IMR-90 (cell line): ENCODE results near the gene SCG5. TPM values are rescaled to one million over a fixed set of nuclear protein-coding genes. Genes with fewer than 3 reads are reported as not detected.

Source experiments
- ATAC-seq: fragments of 200-7000 bp; cut with Tn5 transposase; 2 replicates; pipeline ENCODE4 v1.9.1; 2020; ENCODE audit warnings: low read depth, mild to moderate bottlenecking, moderate library complexity
- BruUV-seq: library from RNA; stranded (reverse); fragments of 400-500 nt; replicated peaks from 2 replicates; lab custom pipeline; 2021; lab: Mats Ljungman, UMichigan
- CTCF ChIA-PET: fragments of 300-600 bp; formaldehyde crosslinking; extraction: SDS; loops from one replicate; lab custom pipeline; 2021; ENCODE audit warnings: antibody characterized with exemption; lab: Yijun Ruan, JAX
- POLR2A ChIA-PET: fragments of 300-600 bp; sonication (Branson Sonifier 250); formaldehyde crosslinking; loops from one replicate; lab custom pipeline; 2022; ENCODE audit warnings: antibody characterized with exemption; ENCODE audit not compliant: unreplicated experiment; lab: Charles Lee
- DNase-seq: peaks from one replicate; pipeline ENCODE4 v3.0.0; 2013
- H2AFZ ChIP-seq: replicated peaks from 2 replicates; pipeline ENCODE3; 2013; ENCODE audit warnings: low read length, mild to moderate bottlenecking; ENCODE audit not compliant: poor library complexity
- H2AK5ac ChIP-seq: 2 replicates; pipeline ENCODE4 v1.6.1; 2013; ENCODE audit warnings: low read depth, low read length, inconsistent platforms
- H2AK9ac ChIP-seq: replicated peaks from 2 replicates; pipeline ENCODE3; 2013; ENCODE audit warnings: mild to moderate bottlenecking, low read depth, low read length, moderate library complexity; ENCODE audit not compliant: poor library complexity
- H2BK120ac ChIP-seq: 2 replicates; pipeline ENCODE4 v1.6.1; 2013; ENCODE audit warnings: low read depth, low read length, inconsistent platforms
- H2BK15ac ChIP-seq: 3 replicates; pipeline ENCODE4 v1.6.1; 2013; ENCODE audit warnings: low read depth, low read length, inconsistent platforms
- H2BK20ac ChIP-seq: 2 replicates; pipeline ENCODE4 v1.6.1; 2013; ENCODE audit warnings: low read depth, mild to moderate bottlenecking, inconsistent platforms, low read length, moderate library complexity
- H2BK5ac ChIP-seq: 2 replicates; pipeline ENCODE4 v1.6.1; 2013; ENCODE audit warnings: mild to moderate bottlenecking, low read depth, low read length, inconsistent platforms; ENCODE audit not compliant: poor library complexity, severe bottlenecking
- H3K14ac ChIP-seq: replicated peaks from 2 replicates; pipeline ENCODE4 v1.6.1; 2013; ENCODE audit warnings: low read depth, low read length, inconsistent platforms
- H3K18ac ChIP-seq: 2 replicates; pipeline ENCODE4 v1.6.1; 2013; ENCODE audit warnings: low read depth, low read length, control low read depth
- H3K23ac ChIP-seq: 2 replicates; pipeline ENCODE4 v1.6.1; 2013; ENCODE audit warnings: low read depth, low read length, inconsistent platforms
- H3K27ac ChIP-seq: 2 replicates; pipeline ENCODE4 v1.5.1; 2013; ENCODE audit warnings: mild to moderate bottlenecking, control low read depth, low read length; ENCODE audit not compliant: insufficient read depth
- H3K27me3 ChIP-seq: 2 replicates; pipeline ENCODE4 v1.6.1; 2013; ENCODE audit warnings: low read length; ENCODE audit not compliant: control insufficient read depth, insufficient read depth
- H3K36me3 ChIP-seq: 2 replicates; pipeline ENCODE4 v1.6.1; 2013; ENCODE audit warnings: low read length, mixed read lengths; ENCODE audit not compliant: control insufficient read depth, insufficient read depth
- H3K4ac ChIP-seq: 2 replicates; pipeline ENCODE4 v1.6.1; 2013; ENCODE audit warnings: low read depth, low read length, inconsistent platforms
- H3K4me1 ChIP-seq: 2 replicates; pipeline ENCODE4 v1.6.1; 2013; ENCODE audit warnings: low read length, mixed read lengths; ENCODE audit not compliant: control insufficient read depth, insufficient read depth
- H3K4me2 ChIP-seq: 2 replicates; pipeline ENCODE4 v1.6.1; 2013; ENCODE audit warnings: low read depth, mild to moderate bottlenecking, control low read depth, low read length, moderate library complexity
- H3K4me3 ChIP-seq: 2 replicates; pipeline ENCODE4 v1.5.1; 2013; ENCODE audit warnings: low read depth, mild to moderate bottlenecking, control low read depth, low read length, moderate library complexity; ENCODE audit not compliant: insufficient read depth
- H3K56ac ChIP-seq: 2 replicates; pipeline ENCODE4 v1.6.1; 2013; ENCODE audit warnings: low read length, inconsistent platforms; ENCODE audit not compliant: insufficient read depth; ENCODE audit errors: extremely low read depth
- H3K79me1 ChIP-seq, 2 experiments: 2 replicates each; pipeline ENCODE4 v1.6.1; 2013; ENCODE audit warnings: low read length in 2 of 2, inconsistent platforms in 1 of 2, low read depth in 1 of 2
- H3K9ac ChIP-seq: 2 replicates; pipeline ENCODE4 v1.6.1; 2013; ENCODE audit warnings: low read depth, low read length, control low read depth
- H3K9me1 ChIP-seq: 2 replicates; pipeline ENCODE4 v1.6.1; 2013; ENCODE audit warnings: low read length, inconsistent platforms; ENCODE audit not compliant: insufficient read depth
- H3K9me3 ChIP-seq: 2 replicates; pipeline ENCODE4 v1.6.1; 2013; ENCODE audit warnings: low read length; ENCODE audit not compliant: control insufficient read depth, insufficient read depth
- H4K20me1 ChIP-seq: 2 replicates; pipeline ENCODE4 v1.6.1; 2013; ENCODE audit warnings: low read length, inconsistent platforms; ENCODE audit not compliant: insufficient read depth
- H4K5ac ChIP-seq: 2 replicates; pipeline ENCODE4 v1.6.1; 2013; ENCODE audit warnings: mild to moderate bottlenecking, low read depth, low read length, control low read depth
- H4K8ac ChIP-seq, 2 experiments: 2 replicates each; pipeline ENCODE4 v1.6.1; 2013; ENCODE audit warnings: low read depth in 2 of 2, low read length in 2 of 2, control low read depth in 1 of 2, inconsistent platforms in 1 of 2
- H4K91ac ChIP-seq: 2 replicates; pipeline ENCODE4 v1.6.1; 2013; ENCODE audit warnings: low read depth, low read length, inconsistent platforms; ENCODE audit not compliant: insufficient read depth
- BHLHE40 ChIP-seq: fragments of 150-350 bp; IDR thresholded peaks from 2 replicates; pipeline ENCODE4 v1.6.1; 2016; ENCODE audit warnings: mild to moderate bottlenecking, low read depth, low read length
- CEBPB ChIP-seq: IDR thresholded peaks from 2 replicates; pipeline ENCODE4 v1.6.1; 2012; ENCODE audit warnings: low read depth, low read length, improper control_type of control experiment
- CHD1 ChIP-seq: IDR thresholded peaks from 2 replicates; pipeline ENCODE4 v1.6.1; 2012; ENCODE audit warnings: low read depth, low read length, improper control_type of control experiment
- FOS ChIP-seq: fragments of 150-350 bp; IDR thresholded peaks from 2 replicates; pipeline ENCODE4 v1.6.1; 2016; ENCODE audit warnings: low read depth, low read length
- MAFK ChIP-seq: IDR thresholded peaks from 2 replicates; pipeline ENCODE4 v1.6.1; 2012; ENCODE audit warnings: low read depth, low read length, improper control_type of control experiment
- MAZ ChIP-seq: IDR thresholded peaks from 2 replicates; pipeline ENCODE4 v1.6.1; 2012; ENCODE audit warnings: low read depth, mild to moderate bottlenecking, low read length, improper control_type of control experiment, moderate library complexity, borderline replicate concordance
- MXI1 ChIP-seq: IDR thresholded peaks from 2 replicates; pipeline ENCODE4 v1.6.1; 2012; ENCODE audit warnings: low read depth, mild to moderate bottlenecking, low read length, moderate library complexity, borderline replicate concordance
- NFE2L2 ChIP-seq: fragments of 150-350 bp; IDR thresholded peaks from 2 replicates; pipeline ENCODE4 v1.6.1; 2016; ENCODE audit warnings: low read depth, mild to moderate bottlenecking, low read length
- POLR2A ChIP-seq: IDR thresholded peaks from 2 replicates; pipeline ENCODE4 v1.6.1; 2012; ENCODE audit warnings: mild to moderate bottlenecking, low read depth, low read length
- RAD21 ChIP-seq: IDR thresholded peaks from 2 replicates; pipeline ENCODE4 v1.6.1; 2012; ENCODE audit warnings: low read length, improper control_type of control experiment
- RCOR1 ChIP-seq: IDR thresholded peaks from 2 replicates; pipeline ENCODE4 v1.6.1; 2012; ENCODE audit warnings: mild to moderate bottlenecking, low read length, improper control_type of control experiment; ENCODE audit not compliant: insufficient replicate concordance
- RFX5 ChIP-seq: IDR thresholded peaks from 2 replicates; pipeline ENCODE4 v1.8.0; 2012; ENCODE audit warnings: low read depth, mild to moderate bottlenecking, low read length, moderate library complexity
- SMC3 ChIP-seq: fragments of 150-350 bp; IDR thresholded peaks from 2 replicates; pipeline ENCODE4 v1.6.1; 2016; ENCODE audit warnings: low read depth, mild to moderate bottlenecking, antibody characterized with exemption, low read length, moderate library complexity
- WGBS, 2 experiments: methylation state at CpG; one replicate each; pipeline versions ENCODE4 v1.1.5 to v1.1.7; 2013; ENCODE audit warnings: missing lambda C conversion rate in 2 of 2; ENCODE audit not compliant: insufficient read length in 1 of 2; ENCODE audit errors: extremely low coverage in 2 of 2; 5-methylcytosine and 5-hydroxymethylcytosine counted together
- dilution Hi-C: fragments of 300-500 bp; cut with HindIII; formaldehyde crosslinking; loops from one replicate; pipeline ENCODE4 v1.14.3; 2018; ENCODE audit warnings: low sequenced_read_pairs; ENCODE audit not compliant: unreplicated experiment
- in situ Hi-C: fragments of 300-500 bp; cut with MboI; formaldehyde crosslinking; loops from 3 replicates; pipeline ENCODE4 v1.14.3; 2019; ENCODE audit warnings: low sequenced_read_pairs, inconsistent platforms, mixed read lengths
- intact Hi-C: fragments of 100-400 bp; cut with micrococcal nuclease; formaldehyde crosslinking; loops from 2 replicates; pipeline ENCODE4 v1.10.0; 2022
- polyA plus RNA-seq, 3 experiments: library from polyadenylated mRNA; depleted of rRNA; stranded (reverse); fragments of >200 nt; gene quantifications; 2 replicates each; pipeline ENCODE4 v1.2.3, GENCODE V29; 2012; ENCODE audit warnings: low replicate concordance in 1 of 3
- total RNA-seq: library from RNA; depleted of rRNA; stranded (reverse); fragments of >200 nt; gene quantifications from 2 replicates; pipeline ENCODE4 v1.2.3, GENCODE V29; 2012
- TF ChIP-seq, protein P1 (sequence below): fragments of 150-350 bp; IDR thresholded peaks from 2 replicates; pipeline ENCODE4 v1.6.1; 2016; ENCODE audit warnings: low read depth, mild to moderate bottlenecking, low read length, moderate library complexity, borderline replicate concordance
- TF ChIP-seq, protein P2 (sequence below): fragments of 150-350 bp; IDR thresholded peaks from 2 replicates; pipeline ENCODE4 v1.6.1; 2017; ENCODE audit warnings: mild to moderate bottlenecking, antibody characterized with exemption, low read length, low read depth
- TF ChIP-seq, protein P3 (sequence below): conservative IDR thresholded peaks from 2 replicates; pipeline ENCODE4 v1.5.1; 2012; ENCODE audit warnings: mild to moderate bottlenecking, low read depth, low read length, improper control_type of control experiment

Gene SCG5
- total and polyA plus RNA-seq, 2 of the 4 experiments (the other 2 are of a cell fraction) = 7.9 to 16.8 TPM

DNA sequence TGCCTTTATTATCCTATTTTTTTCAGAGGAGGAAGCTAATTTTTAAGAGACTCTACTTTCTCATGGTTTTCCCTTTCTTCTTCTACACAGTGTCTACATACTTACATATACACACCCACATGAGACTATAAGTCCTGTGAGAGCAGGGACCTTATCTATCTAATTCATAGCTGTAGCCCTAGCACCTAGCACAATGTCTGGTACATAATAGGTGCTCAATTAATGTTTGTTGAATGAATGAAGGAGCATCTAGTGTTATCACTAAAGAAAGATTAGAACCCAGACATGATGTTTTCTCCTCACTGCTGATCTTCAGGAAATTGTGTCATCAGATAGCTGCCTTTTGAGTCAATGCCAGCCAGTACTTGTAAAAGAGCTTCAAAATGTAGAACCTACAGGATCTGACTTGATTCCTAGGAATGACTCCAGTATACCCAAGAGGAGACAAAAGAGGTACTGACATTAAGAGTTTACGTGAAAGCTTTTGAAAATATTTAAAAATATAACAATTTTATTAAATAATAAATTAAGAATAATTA, 2.5 kb downstream of the SCG5 start:
- dilution Hi-C loops = no loop called here
- no peak; the same call in 1 of the 2 replicates for ATAC-seq
- H3K79me1 ChIP-seq = peaks cover 0 to 12% of the 10 kb centered on the region in 2 experiments; a peak in 2 of 4 replicates

More for the DNA sequence above, 2.5 kb downstream of the SCG5 start:
- Histone ChIP-seq H3K18ac (no peak overlapping the region), H3K27ac (no peak overlapping the region), H4K5ac (no peak overlapping the region), H2BK20ac (no peak overlapping the region), H2AFZ (no peak overlapping the region), H3K4me3 (no peak overlapping the region), H2AK9ac (no peak overlapping the region), H3K9ac (no peak overlapping the region), H3K23ac (no peak overlapping the region), H3K4me2 (no peak overlapping the region), H2BK120ac (no peak overlapping the region), H4K91ac (no peak overlapping the region), H3K4me1 (peaks cover 12% of the 10 kb centered on the region), H3K56ac (no peak overlapping the region), H3K36me3 (no peaks in the 10 kb centered on the region), H2BK5ac (no peak overlapping the region), H4K8ac (no peak overlapping the region), H2BK15ac (no peak overlapping the region), H2AK5ac (no peak overlapping the region), H3K27me3 (no peaks in the 10 kb centered on the region), H3K4ac (no peak overlapping the region; the same call in 1 of the 2 replicates), H3K9me3 (no peaks in the 10 kb centered on the region), H3K9me1 (peaks cover 12% of the 10 kb centered on the region; the same call in 1 of the 2 replicates), H3K14ac (no peak overlapping the region), H4K20me1 (no peaks in the 10 kb centered on the region)
- in situ Hi-C loops (no loop called here), intact Hi-C loops (no loop called here)
- TF ChIP-seq NFE2L2 (no peak), FOS (no peak), MAFK (no peak), MXI1 (no peak), BHLHE40 (no peak), SMC3 (no peak), RFX5 (no peak), POLR2A (no peak), MAZ (no peak), CEBPB (no peak; the same call in 1 of the 2 replicates), RAD21 (no peak), CHD1 (no peak), RCOR1 (no peak)
- TF ChIP-seq, protein P1, sequence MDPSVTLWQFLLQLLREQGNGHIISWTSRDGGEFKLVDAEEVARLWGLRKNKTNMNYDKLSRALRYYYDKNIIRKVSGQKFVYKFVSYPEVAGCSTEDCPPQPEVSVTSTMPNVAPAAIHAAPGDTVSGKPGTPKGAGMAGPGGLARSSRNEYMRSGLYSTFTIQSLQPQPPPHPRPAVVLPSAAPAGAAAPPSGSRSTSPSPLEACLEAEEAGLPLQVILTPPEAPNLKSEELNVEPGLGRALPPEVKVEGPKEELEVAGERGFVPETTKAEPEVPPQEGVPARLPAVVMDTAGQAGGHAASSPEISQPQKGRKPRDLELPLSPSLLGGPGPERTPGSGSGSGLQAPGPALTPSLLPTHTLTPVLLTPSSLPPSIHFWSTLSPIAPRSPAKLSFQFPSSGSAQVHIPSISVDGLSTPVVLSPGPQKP = no peak
- TF ChIP-seq, protein P2, sequence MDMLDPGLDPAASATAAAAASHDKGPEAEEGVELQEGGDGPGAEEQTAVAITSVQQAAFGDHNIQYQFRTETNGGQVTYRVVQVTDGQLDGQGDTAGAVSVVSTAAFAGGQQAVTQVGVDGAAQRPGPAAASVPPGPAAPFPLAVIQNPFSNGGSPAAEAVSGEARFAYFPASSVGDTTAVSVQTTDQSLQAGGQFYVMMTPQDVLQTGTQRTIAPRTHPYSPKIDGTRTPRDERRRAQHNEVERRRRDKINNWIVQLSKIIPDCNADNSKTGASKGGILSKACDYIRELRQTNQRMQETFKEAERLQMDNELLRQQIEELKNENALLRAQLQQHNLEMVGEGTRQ = no peak
- TF ChIP-seq, protein P3, sequence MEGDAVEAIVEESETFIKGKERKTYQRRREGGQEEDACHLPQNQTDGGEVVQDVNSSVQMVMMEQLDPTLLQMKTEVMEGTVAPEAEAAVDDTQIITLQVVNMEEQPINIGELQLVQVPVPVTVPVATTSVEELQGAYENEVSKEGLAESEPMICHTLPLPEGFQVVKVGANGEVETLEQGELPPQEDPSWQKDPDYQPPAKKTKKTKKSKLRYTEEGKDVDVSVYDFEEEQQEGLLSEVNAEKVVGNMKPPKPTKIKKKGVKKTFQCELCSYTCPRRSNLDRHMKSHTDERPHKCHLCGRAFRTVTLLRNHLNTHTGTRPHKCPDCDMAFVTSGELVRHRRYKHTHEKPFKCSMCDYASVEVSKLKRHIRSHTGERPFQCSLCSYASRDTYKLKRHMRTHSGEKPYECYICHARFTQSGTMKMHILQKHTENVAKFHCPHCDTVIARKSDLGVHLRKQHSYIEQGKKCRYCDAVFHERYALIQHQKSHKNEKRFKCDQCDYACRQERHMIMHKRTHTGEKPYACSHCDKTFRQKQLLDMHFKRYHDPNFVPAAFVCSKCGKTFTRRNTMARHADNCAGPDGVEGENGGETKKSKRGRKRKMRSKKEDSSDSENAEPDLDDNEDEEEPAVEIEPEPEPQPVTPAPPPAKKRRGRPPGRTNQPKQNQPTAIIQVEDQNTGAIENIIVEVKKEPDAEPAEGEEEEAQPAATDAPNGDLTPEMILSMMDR = no peak
- WGBS, 2 experiments = no CpG with 5 or more reads among the region's 1 CpG
- ChIA-PET CTCF (interaction anchor here (1.1 kb wide), 1 partner anchor 19 kb away, joined by 3 read pairs; no protein-coding TSS in a partner anchor), POLR2A (interaction anchor here (0.6 kb wide), 1 partner anchor 555 kb away, joined by 3 read pairs; no protein-coding TSS in a partner anchor)
- BruUV-seq = no TSS peak
- peak; percentile 66 for DNase-seq
